ENCODE results near the gene CTXND2. TPM values are rescaled to one million over a fixed set of nuclear protein-coding genes. Genes with fewer than 3 reads are reported as not detected.

CTXND2 gene
- total RNA-seq, 1 donor from 2014 or later = not detected

- Mint-ChIP-seq H3K36me3 (ENCODE audit: low read depth, unreplicated experiment) (no peaks in the 10 kb centered on the region), H3K27me3 (ENCODE audit: unreplicated experiment) (no peaks in the 10 kb centered on the region), H3K27ac (ENCODE audit: unreplicated experiment) (no peak overlapping the region), H3K4me3 (ENCODE audit: unreplicated experiment) (no peak overlapping the region), H3K4me1 (ENCODE audit: unreplicated experiment) (no peaks in the 10 kb centered on the region), H3K9me3 (ENCODE audit: unreplicated experiment) (no peaks in the 10 kb centered on the region)
- TF ChIP-seq CTCF (IDR thresholded peaks at IDR 0.05; ENCODE audit: unreplicated experiment) = no peak
- no peak for DNase-seq (ENCODE audit: low spot score)
Observed at GRCh38 chr1:150902751-150903150, 15.8 kb downstream of the CTXND2 start.

- TF ChIP-seq CTCF (IDR thresholded peaks at IDR 0.05; ENCODE audit: unreplicated experiment) = no peak
- H3K36me3 Mint-ChIP-seq (ENCODE audit: low read depth, unreplicated experiment) = no peaks in the 10 kb centered on the region
- no peaks in the 10 kb centered on the region for H3K27me3 Mint-ChIP-seq (ENCODE audit: unreplicated experiment)
- no peaks in the 10 kb centered on the region for H3K4me1 Mint-ChIP-seq (ENCODE audit: unreplicated experiment)
- DNase-seq (ENCODE audit: low spot score) = no peak
- no peaks in the 10 kb centered on the region for H3K9me3 Mint-ChIP-seq (ENCODE audit: unreplicated experiment)
- H3K27ac Mint-ChIP-seq (ENCODE audit: unreplicated experiment) = no peak overlapping the region
- no peak overlapping the region for H3K4me3 Mint-ChIP-seq (ENCODE audit: unreplicated experiment)
Observed at GRCh38 chr1:150905301-150905700, 18.4 kb downstream of the CTXND2 start.

GRCh38 chr1:150906329-150906728, 19.4 kb downstream of the CTXND2 start:
- H3K36me3 Mint-ChIP-seq (ENCODE audit: low read depth, unreplicated experiment) = no peaks in the 10 kb centered on the region
- no peak for TF ChIP-seq CTCF (IDR thresholded peaks at IDR 0.05; ENCODE audit: unreplicated experiment)
- no peak overlapping the region for H3K4me3 Mint-ChIP-seq (ENCODE audit: unreplicated experiment)
- DNase-seq (ENCODE audit: low spot score) = no peak
- no peaks in the 10 kb centered on the region for H3K27me3 Mint-ChIP-seq (ENCODE audit: unreplicated experiment)
- H3K9me3 Mint-ChIP-seq (ENCODE audit: unreplicated experiment) = no peaks in the 10 kb centered on the region
- no peaks in the 10 kb centered on the region for H3K4me1 Mint-ChIP-seq (ENCODE audit: unreplicated experiment)
- no peak overlapping the region for H3K27ac Mint-ChIP-seq (ENCODE audit: unreplicated experiment)

GRCh38 chr1:150906813-150907212, 19.9 kb downstream of the CTXND2 start:
- Mint-ChIP-seq H3K36me3 (ENCODE audit: low read depth, unreplicated experiment) (no peaks in the 10 kb centered on the region), H3K9me3 (ENCODE audit: unreplicated experiment) (no peaks in the 10 kb centered on the region), H3K4me3 (ENCODE audit: unreplicated experiment) (no peak overlapping the region), H3K27me3 (ENCODE audit: unreplicated experiment) (no peaks in the 10 kb centered on the region), H3K27ac (ENCODE audit: unreplicated experiment) (no peak overlapping the region), H3K4me1 (ENCODE audit: unreplicated experiment) (no peaks in the 10 kb centered on the region)
- TF ChIP-seq CTCF (IDR thresholded peaks at IDR 0.05; ENCODE audit: unreplicated experiment) = no peak
- no peak for DNase-seq (ENCODE audit: low spot score)

GRCh38 chr1:150909585-150910180, 22.7 kb downstream of the CTXND2 start:
- H3K4me3 Mint-ChIP-seq (ENCODE audit: unreplicated experiment) = no peak overlapping the region
- DNase-seq (ENCODE audit: low spot score) = no peak
- H3K36me3 Mint-ChIP-seq (ENCODE audit: low read depth, unreplicated experiment) = no peaks in the 10 kb centered on the region
- no peaks in the 10 kb centered on the region for H3K9me3 Mint-ChIP-seq (ENCODE audit: unreplicated experiment)
- peaks cover 2% of the 10 kb centered on the region for H3K27me3 Mint-ChIP-seq (ENCODE audit: unreplicated experiment)
- no peak overlapping the region for H3K27ac Mint-ChIP-seq (ENCODE audit: unreplicated experiment)
- TF ChIP-seq CTCF (IDR thresholded peaks at IDR 0.05; ENCODE audit: unreplicated experiment) = no peak
- no peaks in the 10 kb centered on the region for H3K4me1 Mint-ChIP-seq (ENCODE audit: unreplicated experiment)

All from endothelial cell (in vitro differentiated cells).